A673 (cell line): Measurements from ENCODE around the gene MFRP. TPM values are rescaled to one million over a fixed set of nuclear protein-coding genes. Genes with fewer than 3 reads are reported as not detected.
A peak's percentile ranks its signal among the peaks of the same experiment; 100 is the strongest.

Experiments
- BruUV-seq: library from RNA; stranded (reverse); fragments of 400-500 nt; replicated peaks from 2 replicates; lab custom pipeline; 2021; lab: Mats Ljungman, UMichigan
- CTCF ChIA-PET: fragments of 300-600 bp; sonication (Branson Sonifier 250); formaldehyde crosslinking; loops from one replicate; lab custom pipeline; 2022; ENCODE audit warnings: antibody characterized with exemption; lab: Charles Lee
- POLR2A ChIA-PET: fragments of 300-600 bp; sonication (Branson Sonifier 250); formaldehyde crosslinking; loops from one replicate; lab custom pipeline; 2022; ENCODE audit warnings: antibody characterized with exemption; ENCODE audit not compliant: low non-redundant PET; lab: Charles Lee
- DNase-seq: peaks from one replicate; pipeline ENCODE4 v3.0.0-alpha.2; 2015; ENCODE audit warnings: low spot score
- H3K27ac ChIP-seq: fragments of 200-600 bp; sonication (generic); 2 replicates; pipeline ENCODE4 v1.5.1; 2016; ENCODE audit warnings: mixed run types, low read depth, mild to moderate bottlenecking, mixed read lengths, antibody characterized with exemption, low read length; ENCODE audit not compliant: poor library complexity, severe bottlenecking
- H3K27me3 ChIP-seq: fragments of 200-600 bp; sonication (generic); replicated peaks from 2 replicates; pipeline ENCODE4 v1.6.1; 2017; ENCODE audit warnings: mixed run types, low read depth, mild to moderate bottlenecking, mixed read lengths, antibody characterized with exemption, low read length; ENCODE audit not compliant: insufficient read depth, poor library complexity
- H3K36me3 ChIP-seq: fragments of 200-600 bp; sonication (generic); 2 replicates; pipeline ENCODE4 v1.6.1; 2016; ENCODE audit warnings: mixed run types, mild to moderate bottlenecking, mixed read lengths, antibody characterized with exemption, low read length; ENCODE audit not compliant: insufficient read depth, poor library complexity, severe bottlenecking
- H3K4me1 ChIP-seq: fragments of 200-600 bp; sonication (generic); 2 replicates; pipeline ENCODE4 v1.6.1; 2017; ENCODE audit warnings: mixed run types, mild to moderate bottlenecking, mixed read lengths, antibody characterized with exemption, low read length; ENCODE audit not compliant: insufficient read depth, poor library complexity, severe bottlenecking
- H3K4me3 ChIP-seq: fragments of 200-600 bp; sonication (generic); 2 replicates; pipeline ENCODE4 v1.5.1; 2016; ENCODE audit warnings: low read depth, mixed run types, mild to moderate bottlenecking, mixed read lengths, low read length; ENCODE audit not compliant: poor library complexity, severe bottlenecking
- H3K9me3 ChIP-seq: fragments of 200-600 bp; sonication (generic); 2 replicates; pipeline ENCODE4 v1.6.1; 2016; ENCODE audit warnings: mixed run types, low read depth, mild to moderate bottlenecking, mixed read lengths, antibody characterized with exemption, low read length; ENCODE audit not compliant: poor library complexity, severe bottlenecking
- CTCF ChIP-seq: fragments of 300-800, 200-600 bp; sonication (generic); conservative IDR thresholded peaks from 2 replicates; pipeline ENCODE4 v1.5.1; 2017; ENCODE audit warnings: low read depth, mild to moderate bottlenecking, antibody characterized with exemption, low read length, moderate library complexity, mixed read lengths
- EZH2 ChIP-seq: fragments of 200-600 bp; sonication (generic); IDR thresholded peaks from 2 replicates; pipeline ENCODE4 v1.6.1; 2017; ENCODE audit warnings: borderline replicate concordance, low read depth, mild to moderate bottlenecking, mixed read lengths, antibody characterized with exemption, low read length; ENCODE audit not compliant: poor library complexity, severe bottlenecking
- intact Hi-C: fragments of 100-400 bp; cut with micrococcal nuclease; formaldehyde crosslinking; loops from one replicate; pipeline ENCODE4 v1.10.0; 2022; ENCODE audit not compliant: unreplicated experiment
- total RNA-seq: library from RNA; stranded (reverse); gene quantifications from 2 replicates; pipeline ENCODE4 v1.2.3, GENCODE V29; 2021

MFRP gene
- total RNA-seq, 1 experiment from 2014 or later: not detected

- POLR2A ChIA-PET: no interaction called here
- H3K27ac ChIP-seq: no peak overlapping the region
- intact Hi-C loops: loop anchor here (5.0 kb wide), 2 partner anchors 117 to 222 kb away; partner anchors contain the start of genes CBL and DPAGT1
- peaks cover 12% of the 10 kb centered on the region for H3K4me1 ChIP-seq
- no peaks in the 10 kb centered on the region for H3K9me3 ChIP-seq
- TF ChIP-seq CTCF: no peak
- CTCF ChIA-PET: interaction anchor here (0.6 to 1.3 kb wide), 2 partner anchors 14 to 135 kb away, joined by 6 to 10 read pairs; no protein-coding TSS in a partner anchor
- H3K4me3 ChIP-seq: no peak overlapping the region
- H3K36me3 ChIP-seq: no peaks in the 10 kb centered on the region
- BruUV-seq: no TSS peak
- no peaks in the 10 kb centered on the region for H3K27me3 ChIP-seq
- no peak for DNase-seq
Measured at GRCh38 chr11:119324189-119324588, 22.3 kb downstream of the MFRP start.

- ChIA-PET CTCF (interaction anchor here (0.6 to 3.0 kb wide), 4 partner anchors 14 to 135 kb away, joined by 3 to 33 read pairs (median 8); no protein-coding TSS in a partner anchor), POLR2A (no interaction called here)
- intact Hi-C loops: loop anchor here (5.0 kb wide), 2 partner anchors 116 to 221 kb away; partner anchors contain the start of genes CBL and DPAGT1
- DNase-seq: peak; percentile 85
- Histone ChIP-seq H3K27me3 (no peaks in the 10 kb centered on the region), H3K4me1 (peaks cover 12% of the 10 kb centered on the region), H3K4me3 (no peak overlapping the region), H3K27ac (no peak overlapping the region), H3K36me3 (no peaks in the 10 kb centered on the region), H3K9me3 (no peaks in the 10 kb centered on the region)
- no TSS peak for BruUV-seq
- TF ChIP-seq EZH2 (no peak), CTCF (peak; percentile 93)
Measured at GRCh38 chr11:119323532-119324033, 22.9 kb downstream of the MFRP start.

GRCh38 chr11:119322921-119323531, 23.5 kb downstream of the MFRP start:
- H3K9me3 ChIP-seq: no peaks in the 10 kb centered on the region
- intact Hi-C loops: loop anchor here (5.0 kb wide), 2 partner anchors 116 to 221 kb away; partner anchors contain the start of genes CBL and DPAGT1
- DNase-seq: no peak
- no peak overlapping the region for H3K27ac ChIP-seq
- H3K27me3 ChIP-seq: no peaks in the 10 kb centered on the region
- no peak for TF ChIP-seq CTCF
- ChIA-PET CTCF (interaction anchor here (0.6 to 3.0 kb wide), 2 partner anchors 16 to 109 kb away, joined by 3 to 33 read pairs; no protein-coding TSS in a partner anchor), POLR2A (interaction anchor here (1.8 kb wide), 1 partner anchor 11 kb away, joined by 4 read pairs; the partner anchor contains the start of gene RNF26)
- BruUV-seq: no TSS peak
- H3K36me3 ChIP-seq: no peaks in the 10 kb centered on the region
- no peak overlapping the region for H3K4me3 ChIP-seq
- peaks cover 12% of the 10 kb centered on the region for H3K4me1 ChIP-seq
